ENCODE results near the gene RPL27. TPM values are rescaled to one million over a fixed set of nuclear protein-coding genes. Genes with fewer than 3 reads are reported as not detected.

The RPL27 gene
- total RNA-seq, 2 donors from 2014 or later = 1,142 to 1,191 TPM

DNA sequence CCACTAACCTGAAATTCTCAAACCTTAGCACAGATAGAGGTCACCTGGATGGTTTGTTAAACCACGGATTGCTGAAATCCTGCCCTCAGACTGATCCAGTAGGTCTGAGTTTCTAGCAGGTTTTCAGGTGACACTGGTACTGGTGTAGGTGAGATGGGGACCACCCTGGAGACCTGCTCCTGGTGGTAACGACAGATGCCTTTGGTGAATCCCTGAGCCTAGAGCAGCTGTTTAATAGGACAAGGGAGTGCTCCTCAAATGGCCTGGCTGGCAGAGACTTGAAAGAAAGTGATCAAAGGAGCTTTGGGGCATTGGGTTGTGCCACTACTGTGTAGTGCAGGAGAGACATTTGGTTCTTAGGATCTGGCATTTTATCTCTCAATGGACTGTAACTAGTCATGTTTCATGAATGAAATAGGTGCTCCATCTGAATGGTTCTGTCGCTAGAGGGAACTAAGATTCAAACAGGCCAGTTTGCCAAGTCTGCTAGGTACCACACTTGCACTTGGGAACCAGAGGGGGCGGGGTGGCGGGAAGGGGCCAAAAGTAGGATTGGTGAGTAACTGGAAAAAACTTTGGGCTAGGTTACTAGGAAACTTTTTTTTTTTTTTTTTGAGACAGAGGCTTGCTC is 5.4 kb downstream of the RPL27 start:
- H3K27me3 Mint-ChIP-seq (ENCODE audit: low read depth) = no peaks in the 10 kb centered on the region
- peaks cover 11 to 25% of the 10 kb centered on the region in 2 donors for H3K36me3 Mint-ChIP-seq (ENCODE audit: insufficient read depth in 2 of 2)
- DNase-seq = no peak
- peaks cover 69% of the 10 kb centered on the region for H3K4me1 Mint-ChIP-seq (ENCODE audit: low read depth)
- H3K4me3 Mint-ChIP-seq = no peak overlapping the region
- peak overlapping the region; percentile 7 for H3K27ac Mint-ChIP-seq
- ATAC-seq (replicated peaks in 1 of 2) = no peak
- H3K9me3 Mint-ChIP-seq = no peaks in the 10 kb centered on the region

- Mint-ChIP-seq H3K27ac (peak within 1 kb of the TSS; percentile 95), H3K9me3 (no peaks in the 10 kb centered on the region), H3K36me3 (ENCODE audit: insufficient read depth in 2 of 2) (peaks cover 5 to 6% of the 10 kb centered on the region in 2 donors), H3K4me1 (ENCODE audit: low read depth) (peaks cover 58% of the 10 kb centered on the region), H3K4me3 (peak within 1 kb of the TSS; percentile 95 to 100), H3K27me3 (ENCODE audit: low read depth) (no peaks in the 10 kb centered on the region)
- ATAC-seq (replicated peaks in 1 of 2) (peak; percentile 96 to 97), DNase-seq (peak; percentile 89 to 91)
Measured at GRCh38 chr17:43006639-43007551, 8.7 kb downstream of the RPL27 start, which contains the start of gene IFI35. Gene IFI35 (plus strand): TSS chr17:43006784. CDS start chr17:43006948, 164 bp downstream.

GRCh38 chr17:43010667-43011308 is 12.6 kb downstream of the RPL27 start:
- Mint-ChIP-seq H3K4me3 (no peak overlapping the region), H3K4me1 (ENCODE audit: low read depth) (peaks cover 43% of the 10 kb centered on the region), H3K9me3 (no peaks in the 10 kb centered on the region), H3K27me3 (ENCODE audit: low read depth) (no peaks in the 10 kb centered on the region), H3K36me3 (ENCODE audit: insufficient read depth in 2 of 2) (peaks cover 3 to 5% of the 10 kb centered on the region in 2 donors), H3K27ac (no peak overlapping the region)
- ATAC-seq (replicated peaks in 1 of 2) = no peak
- DNase-seq = no peak

GRCh38 chr17:43011728-43012472 is 13.7 kb downstream of the RPL27 start:
- H3K36me3 Mint-ChIP-seq (ENCODE audit: insufficient read depth in 2 of 2) = peaks cover 0 to 3% of the 10 kb centered on the region in 2 donors
- DNase-seq (no peak), ATAC-seq (replicated peaks in 1 of 2) (no peak)
- H3K27ac Mint-ChIP-seq = no peak overlapping the region
- no peaks in the 10 kb centered on the region for H3K27me3 Mint-ChIP-seq (ENCODE audit: low read depth)
- H3K4me1 Mint-ChIP-seq (ENCODE audit: low read depth) = peaks cover 32% of the 10 kb centered on the region
- H3K4me3 Mint-ChIP-seq = no peak overlapping the region
- no peaks in the 10 kb centered on the region for H3K9me3 Mint-ChIP-seq

- H3K36me3 Mint-ChIP-seq (ENCODE audit: insufficient read depth in 2 of 2) = peaks cover 0 to 3% of the 10 kb centered on the region in 2 donors
- H3K27me3 Mint-ChIP-seq (ENCODE audit: low read depth) = no peaks in the 10 kb centered on the region
- H3K4me3 Mint-ChIP-seq = no peak overlapping the region
- ATAC-seq (replicated peaks in 1 of 2) = no peak
- no peaks in the 10 kb centered on the region for H3K9me3 Mint-ChIP-seq
- no peak overlapping the region for H3K27ac Mint-ChIP-seq
- DNase-seq = no peak
- peaks cover 19% of the 10 kb centered on the region for H3K4me1 Mint-ChIP-seq (ENCODE audit: low read depth)
Measured at GRCh38 chr17:43013296-43013695, 15.1 kb downstream of the RPL27 start.

- Mint-ChIP-seq H3K36me3 (ENCODE audit: insufficient read depth in 2 of 2) (peaks cover 0 to 3% of the 10 kb centered on the region in 2 donors), H3K27ac (no peak overlapping the region), H3K4me3 (no peak overlapping the region), H3K4me1 (ENCODE audit: low read depth) (peaks cover 11% of the 10 kb centered on the region), H3K27me3 (ENCODE audit: low read depth) (no peaks in the 10 kb centered on the region), H3K9me3 (no peaks in the 10 kb centered on the region)
- ATAC-seq (replicated peaks in 1 of 2) = no peak
- no peak for DNase-seq
Measured at GRCh38 chr17:43014020-43014648, 15.9 kb downstream of the RPL27 start.

- H3K27ac Mint-ChIP-seq = no peak overlapping the region
- no peak for ATAC-seq (replicated peaks in 1 of 2)
Measured at GRCh38 chr17:43014649-43015542, 16.7 kb downstream of the RPL27 start.

DNA sequence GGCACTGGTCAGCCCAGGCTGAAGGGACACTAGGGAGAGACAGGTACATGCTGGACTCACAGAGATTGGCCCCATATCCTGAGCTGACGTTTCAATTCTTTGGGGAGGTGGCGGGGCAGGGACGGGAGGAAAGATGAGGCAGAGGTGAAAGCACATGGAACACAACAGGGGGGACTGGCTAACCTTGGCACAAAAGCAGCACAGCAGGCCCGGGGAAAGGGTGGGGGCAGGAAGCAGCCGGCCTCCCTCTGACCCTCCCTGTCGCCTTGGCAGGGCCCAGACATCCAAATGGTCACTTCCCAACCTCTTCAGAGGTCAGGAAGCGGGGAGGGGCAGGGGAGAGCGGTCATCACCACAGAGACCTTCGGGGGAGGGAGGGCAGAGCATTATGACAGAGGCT is 17.4 kb downstream of the RPL27 start:
- H3K27me3 Mint-ChIP-seq (ENCODE audit: low read depth) = no peaks in the 10 kb centered on the region
- ATAC-seq (replicated peaks in 1 of 2) (no peak), DNase-seq (no peak)
- no peak overlapping the region for H3K27ac Mint-ChIP-seq
- H3K4me3 Mint-ChIP-seq = no peak overlapping the region
- H3K9me3 Mint-ChIP-seq = no peaks in the 10 kb centered on the region
- H3K4me1 Mint-ChIP-seq (ENCODE audit: low read depth) = peaks cover 2% of the 10 kb centered on the region
- peaks cover 0 to 3% of the 10 kb centered on the region in 2 donors for H3K36me3 Mint-ChIP-seq (ENCODE audit: insufficient read depth in 2 of 2)

More at GRCh38 chr17:43014649-43015542, 16.7 kb downstream of the RPL27 start:
- Mint-ChIP-seq H3K27me3 (ENCODE audit: low read depth) (no peaks in the 10 kb centered on the region), H3K4me1 (ENCODE audit: low read depth) (peaks cover 8% of the 10 kb centered on the region), H3K36me3 (ENCODE audit: insufficient read depth in 2 of 2) (peaks cover 0 to 3% of the 10 kb centered on the region in 2 donors), H3K9me3 (no peaks in the 10 kb centered on the region), H3K4me3 (no peak overlapping the region)
- DNase-seq = no peak

DNA sequence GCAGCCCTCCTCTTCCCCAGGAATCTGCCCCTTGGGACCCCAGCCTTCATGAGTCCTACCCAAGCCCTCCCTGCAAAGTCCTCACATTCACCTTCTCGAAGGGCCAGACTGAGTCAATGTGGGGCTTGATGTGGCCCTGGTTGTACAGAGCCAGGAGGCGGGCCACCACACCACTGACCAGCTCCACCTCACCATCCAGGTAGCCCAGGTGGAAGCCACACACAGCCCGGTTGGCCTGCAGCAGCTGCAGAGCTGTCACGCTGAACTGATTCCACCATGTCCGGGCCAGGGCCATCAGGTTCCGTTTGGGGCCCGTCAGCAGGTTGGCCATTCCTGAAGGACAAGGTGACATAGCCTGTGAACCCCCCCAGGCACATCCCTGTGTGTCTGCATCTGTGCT is 18.0 kb downstream of the RPL27 start:
- no peak for ATAC-seq (replicated peaks in 1 of 2)
- DNase-seq = no peak
- peaks cover 5% of the 10 kb centered on the region for H3K4me1 Mint-ChIP-seq (ENCODE audit: low read depth)
- no peaks in the 10 kb centered on the region for H3K27me3 Mint-ChIP-seq (ENCODE audit: low read depth)
- no peaks in the 10 kb centered on the region for H3K9me3 Mint-ChIP-seq
- H3K36me3 Mint-ChIP-seq (ENCODE audit: insufficient read depth in 2 of 2) = peaks cover 0 to 3% of the 10 kb centered on the region in 2 donors
- H3K4me3 Mint-ChIP-seq = no peak overlapping the region
- H3K27ac Mint-ChIP-seq = no peak overlapping the region

DNA sequence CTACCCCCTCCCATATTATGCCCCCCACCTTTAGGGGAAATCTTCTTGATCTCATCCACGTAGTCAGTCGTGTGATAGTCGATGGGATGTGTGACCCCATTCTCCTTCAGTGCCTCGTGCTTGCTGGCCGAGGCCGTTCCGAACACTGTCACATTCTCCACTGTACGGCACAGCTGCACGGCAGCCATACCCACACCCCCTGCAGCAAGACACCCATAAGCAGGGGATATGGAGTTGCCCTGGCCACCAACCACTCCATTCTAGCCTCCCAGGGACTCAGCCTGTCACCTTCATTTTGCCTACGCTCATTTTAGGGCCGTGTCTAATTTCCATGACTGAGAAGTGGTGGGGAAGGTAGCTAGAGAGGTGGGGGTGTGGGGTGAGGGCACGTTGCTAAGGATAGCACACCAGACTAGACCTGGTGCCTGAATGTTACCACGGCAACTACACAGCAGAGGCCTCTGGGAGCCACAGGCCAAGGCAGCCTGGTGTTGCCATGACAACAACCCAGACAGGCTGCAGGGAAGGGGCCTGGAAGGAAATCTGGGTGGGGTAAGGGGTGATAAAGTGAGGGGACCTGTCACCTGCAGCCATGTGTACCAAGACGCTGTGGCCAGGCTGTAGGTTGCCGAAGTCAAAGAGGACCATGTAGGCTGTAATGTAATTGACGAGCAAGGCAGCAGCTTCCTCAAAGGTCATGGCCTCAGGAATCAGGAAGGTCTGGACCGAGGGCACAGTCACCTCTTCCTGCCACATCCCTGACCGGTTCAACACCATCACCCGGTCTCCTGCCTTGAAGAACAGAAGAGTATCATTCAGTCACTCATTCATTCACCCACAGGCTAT is 20.0 kb downstream of the RPL27 start:
- peak in 1 of 2 donors; percentile 14 for ATAC-seq (replicated peaks in 1 of 2)
- H3K4me1 Mint-ChIP-seq (ENCODE audit: low read depth) = peaks cover 6% of the 10 kb centered on the region
- no peaks in the 10 kb centered on the region for H3K27me3 Mint-ChIP-seq (ENCODE audit: low read depth)
- H3K27ac Mint-ChIP-seq = no peak overlapping the region
- no peaks in the 10 kb centered on the region for H3K9me3 Mint-ChIP-seq
- H3K4me3 Mint-ChIP-seq = no peak overlapping the region
- no peaks in the 10 kb centered on the region for H3K36me3 Mint-ChIP-seq (ENCODE audit: insufficient read depth in 2 of 2)
- DNase-seq = no peak

DNA sequence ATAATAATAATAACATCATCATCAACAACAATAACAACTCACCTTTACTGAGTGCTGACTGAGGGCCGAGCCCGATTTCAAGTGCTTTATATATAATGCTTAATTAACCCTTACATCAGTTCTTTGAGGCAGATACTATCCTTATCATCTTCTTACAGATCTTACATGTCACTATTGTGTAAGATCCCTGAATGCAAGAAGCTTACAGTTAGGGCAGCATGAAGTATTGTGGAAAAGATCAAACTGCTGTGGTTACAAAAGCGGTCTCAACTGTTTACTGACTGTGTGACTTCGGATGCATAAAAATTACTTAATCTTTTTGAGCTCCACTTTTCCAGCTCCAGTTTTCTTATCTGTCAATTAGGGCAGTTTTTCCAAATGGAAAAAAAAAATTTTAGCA is 20.7 kb downstream of the RPL27 start:
- Mint-ChIP-seq H3K4me3 (no peak overlapping the region), H3K9me3 (no peaks in the 10 kb centered on the region), H3K27ac (no peak overlapping the region), H3K36me3 (ENCODE audit: insufficient read depth in 2 of 2) (no peaks in the 10 kb centered on the region), H3K27me3 (ENCODE audit: low read depth) (no peaks in the 10 kb centered on the region), H3K4me1 (ENCODE audit: low read depth) (peaks cover 6% of the 10 kb centered on the region)
- DNase-seq (no peak), ATAC-seq (replicated peaks in 1 of 2) (no peak)
